GM21381 (cell line): ENCODE measurements around the gene OTULIN.

ENCODE experiments used
- ATAC-seq: cut with Tn5 transposase; IDR thresholded peaks from one replicate; pipeline ENCODE4 v1.9.1; 2021; ENCODE audit warnings: mild to moderate bottlenecking, moderate library complexity; ENCODE audit not compliant: unreplicated experiment

The OTULIN gene

GRCh38 chr5:14738050-14738449, 73.5 kb downstream of the OTULIN start:
- ATAC-seq = no peak

GRCh38 chr5:14739538-14739937, 75.0 kb downstream of the OTULIN start:
- ATAC-seq = no peak

- no peak for ATAC-seq
These were observed 75.5 kb downstream of the OTULIN start for GRCh38 chr5:14739981-14740380.

GRCh38 chr5:14741131-14741530, 76.6 kb downstream of the OTULIN start:
- ATAC-seq = no peak

GRCh38 chr5:14741801-14742440, 77.4 kb downstream of the OTULIN start:
- ATAC-seq = no peak

- no peak for ATAC-seq
These were observed 78.0 kb downstream of the OTULIN start for GRCh38 chr5:14742498-14742897.

- no peak for ATAC-seq
These were observed 79.2 kb downstream of the OTULIN start for GRCh38 chr5:14743601-14744295.

- ATAC-seq = no peak
These were observed 80.0 kb downstream of the OTULIN start for GRCh38 chr5:14744296-14745187.

- ATAC-seq = no peak
These were observed 80.7 kb downstream of the OTULIN start for GRCh38 chr5:14745188-14745563.

- no peak for ATAC-seq
These were observed 81.2 kb downstream of the OTULIN start for GRCh38 chr5:14745753-14746152.

- no peak for ATAC-seq
These were observed 83.8 kb downstream of the OTULIN start for GRCh38 chr5:14748180-14748900.
